NCI-H2107 treated with DMSO at 0.1 percent for 48 hours (cell line): ENCODE measurements around the gene GPATCH8.
A peak's percentile ranks its signal among the peaks of the same experiment; 100 is the strongest.
"Not testable (repeated sequence)": the region's sequence is repeated elsewhere in the genome, so short reads cannot be mapped to it uniquely, and the experiment has no call there.

Source experiments
- DNase-seq: peaks from one replicate; lab custom pipeline; 2025; ENCODE audit not compliant: unreplicated experiment; lab: John Stamatoyannopoulos, UW

Gene GPATCH8

GRCh38 chr17:44398692-44399691 is 104.2 kb downstream of the GPATCH8 start:
- DNase-seq, result no peak

GRCh38 chr17:44397479-44398440 is 105.4 kb downstream of the GPATCH8 start:
- no peak for DNase-seq

- DNase-seq, result no peak
These were observed 106.3 kb downstream of the GPATCH8 start for GRCh38 chr17:44396946-44397345.

GRCh38 chr17:44394833-44395232 is 108.4 kb downstream of the GPATCH8 start:
- DNase-seq, result no peak

DNA sequence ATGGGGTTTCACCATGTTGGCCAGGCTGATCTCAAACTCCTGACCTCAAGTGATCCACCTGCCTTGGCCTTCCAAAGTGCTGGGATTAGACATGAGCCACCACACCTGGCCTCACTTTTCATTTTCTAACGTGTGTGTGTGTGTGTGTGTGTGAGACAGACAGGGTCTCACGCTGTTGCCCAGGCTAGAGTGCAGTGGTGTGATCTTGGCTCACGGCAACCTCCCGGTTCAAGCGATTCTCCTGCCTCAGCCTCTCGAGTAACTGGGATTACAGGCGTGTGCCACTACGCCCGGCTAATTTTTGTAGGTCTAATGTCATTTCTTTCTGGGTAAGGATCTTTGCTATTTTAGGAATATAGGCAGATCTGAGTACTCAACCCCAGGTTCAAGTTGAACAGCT is 109.1 kb downstream of the GPATCH8 start:
- DNase-seq, result not testable (repeated sequence)

GRCh38 chr17:44390250-44390870 is 112.8 kb downstream of the GPATCH8 start:
- no peak for DNase-seq

DNA sequence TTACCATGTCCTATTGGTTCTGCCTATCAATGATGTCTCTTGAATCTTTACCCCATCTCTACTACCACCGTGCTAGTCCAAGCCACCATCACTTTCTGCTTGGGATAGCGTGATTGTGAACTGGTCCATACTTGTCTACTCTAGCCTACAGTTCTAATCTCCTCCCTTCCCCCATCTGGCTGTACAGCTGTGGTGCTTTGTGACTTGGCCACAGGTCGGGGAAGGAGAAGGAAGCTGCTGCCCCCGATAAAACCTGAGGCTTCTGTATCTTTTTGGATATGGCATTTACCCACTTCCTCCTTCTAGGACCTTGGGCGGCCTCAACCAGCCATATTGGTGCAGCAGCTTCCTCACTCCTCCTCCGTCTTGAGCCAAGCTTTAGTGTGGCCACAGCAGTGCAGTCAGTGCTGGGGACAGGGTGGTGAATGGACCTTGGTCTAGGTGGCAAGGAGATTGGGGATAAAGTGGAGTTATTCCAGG is 113.4 kb downstream of the GPATCH8 start:
- DNase-seq, result no peak

GRCh38 chr17:44389281-44389680 is 113.9 kb downstream of the GPATCH8 start, which contains the start of gene ITGA2B:
Gene ITGA2B, minus strand, starts transcription at chr17:44389649. Its CDS starts 176 bp downstream, at chr17:44389473.
- no peak for DNase-seq

DNA sequence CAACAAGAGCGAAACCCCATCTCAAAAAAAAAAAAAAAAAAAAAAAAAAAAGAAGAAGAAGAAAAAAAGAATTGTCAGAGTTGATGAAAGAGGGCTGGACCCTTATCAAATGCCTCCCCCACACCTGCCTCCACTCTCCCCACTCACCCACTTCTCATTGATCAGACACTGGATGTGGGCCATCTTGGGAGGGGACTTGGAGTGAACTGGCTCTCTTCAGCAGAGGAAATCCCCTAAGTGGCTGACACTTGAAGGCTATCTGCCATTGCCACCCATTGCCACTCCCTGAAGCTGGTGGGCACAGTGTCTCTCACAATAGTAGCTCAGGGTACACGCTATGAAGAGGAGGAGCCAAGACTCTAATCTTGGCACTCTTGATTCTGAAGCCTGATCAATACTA is 115.4 kb downstream of the GPATCH8 start:
- no peak for DNase-seq

- DNase-seq, result no peak
These were observed 117.1 kb downstream of the GPATCH8 start for GRCh38 chr17:44386182-44386525.

- peak; percentile 44 for DNase-seq
These were observed 117.7 kb downstream of the GPATCH8 start for GRCh38 chr17:44385287-44386181.

DNA sequence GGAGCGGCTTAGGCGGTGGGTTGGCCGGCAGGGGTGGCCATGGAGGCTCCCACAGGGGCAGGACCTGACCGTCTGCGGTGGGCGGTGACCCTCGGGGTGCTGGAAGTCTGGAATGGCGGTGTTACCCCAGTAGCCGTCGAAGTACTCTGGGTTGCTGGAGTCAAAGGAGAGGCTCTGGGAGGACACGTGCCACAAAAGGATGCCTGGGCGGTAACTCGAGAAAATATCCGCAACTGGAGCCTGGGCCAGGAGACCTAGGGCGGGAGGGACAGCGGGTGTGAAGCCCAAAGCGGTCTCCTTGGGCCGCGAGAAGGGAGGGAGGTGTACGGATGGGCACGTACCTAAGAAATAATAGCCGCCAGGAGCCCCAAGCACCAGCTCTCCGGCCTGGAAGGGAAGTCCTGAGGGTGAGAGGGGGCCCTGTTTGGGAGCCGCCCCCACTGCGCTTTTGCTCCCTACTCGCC is 118.4 kb downstream of the GPATCH8 start:
- DNase-seq, result no peak

DNA sequence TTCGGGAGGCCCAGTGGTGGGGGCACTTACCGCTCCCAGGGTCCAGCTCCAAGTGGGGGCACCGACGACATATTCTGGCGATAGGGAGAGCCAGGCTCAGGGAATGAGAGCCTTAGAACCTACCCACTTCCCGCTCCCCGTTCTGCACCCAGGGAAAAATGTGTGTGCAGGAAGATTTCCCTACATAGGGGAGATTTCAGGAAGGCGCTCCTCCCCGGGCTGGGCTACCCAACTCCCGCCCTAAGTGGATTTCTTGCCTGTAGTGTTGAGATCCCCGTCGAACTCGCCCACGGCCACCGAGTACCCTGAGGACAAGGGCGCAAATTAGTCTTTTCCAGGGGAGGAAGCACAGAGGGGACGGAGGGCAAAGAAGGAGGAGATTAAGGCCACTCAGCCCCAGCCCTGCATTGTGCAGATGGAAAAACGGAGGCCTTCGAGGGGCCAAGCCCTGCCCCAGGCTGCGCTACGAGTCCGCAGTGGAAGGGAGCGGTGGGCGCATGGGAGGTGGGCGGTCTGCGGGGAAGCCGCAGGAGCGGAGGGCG is 118.9 kb downstream of the GPATCH8 start:
- no peak for DNase-seq

- DNase-seq, result no peak
These were observed 119.3 kb downstream of the GPATCH8 start for GRCh38 chr17:44383861-44384260.

DNA sequence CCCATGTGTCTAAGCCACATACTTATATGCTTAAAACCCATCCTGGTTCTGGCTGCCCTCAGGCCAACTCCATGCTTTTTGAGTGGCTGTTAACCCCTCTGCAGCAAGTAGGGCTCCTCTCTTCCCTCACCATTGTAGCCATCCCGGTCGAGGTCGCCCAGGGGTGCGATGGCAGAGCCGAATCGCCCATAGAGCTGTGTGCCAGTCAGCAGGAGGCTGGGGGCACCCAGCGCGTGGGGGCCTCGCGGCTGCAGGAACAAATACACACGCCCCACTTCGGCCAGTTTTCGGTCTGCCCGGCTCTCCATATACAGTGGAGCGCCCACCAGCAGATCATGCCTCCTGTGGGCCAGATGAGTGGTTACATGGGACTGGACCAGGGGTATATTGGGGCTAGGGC is 119.8 kb downstream of the GPATCH8 start:
- no peak for DNase-seq

- DNase-seq, result no peak
These were observed 120.3 kb downstream of the GPATCH8 start for GRCh38 chr17:44382917-44383316.

- no peak for DNase-seq
These were observed 121.3 kb downstream of the GPATCH8 start for GRCh38 chr17:44381810-44382305.

DNA sequence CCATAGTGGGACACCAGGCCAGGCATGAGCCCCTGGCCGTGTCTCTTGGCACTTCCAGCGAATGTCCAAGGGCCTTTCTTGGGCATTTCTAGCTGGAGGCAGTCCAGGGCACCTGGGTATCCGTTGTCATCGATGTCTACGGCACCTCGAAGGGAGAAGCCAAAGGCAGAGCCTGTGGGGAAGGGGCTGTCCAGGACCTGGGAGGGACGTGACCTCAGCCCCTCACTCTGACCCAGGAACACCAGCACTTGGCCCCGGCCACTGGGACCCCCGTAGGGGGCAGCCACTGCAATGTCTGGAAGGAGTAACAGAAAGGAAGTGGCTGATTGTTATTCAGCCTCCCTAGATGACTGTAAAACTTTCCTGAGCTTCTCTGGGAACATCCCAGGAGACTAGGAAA is 122.4 kb downstream of the GPATCH8 start:
- DNase-seq, result no peak

GRCh38 chr17:44379887-44380286 is 123.3 kb downstream of the GPATCH8 start:
- DNase-seq, result no peak
